HG02798 (cell line): ENCODE measurements around the gene COPS7A.
A peak's percentile ranks its signal among the peaks of the same experiment; 100 is the strongest.

Experiments
- ATAC-seq: cut with Tn5 transposase; IDR thresholded peaks from one replicate; pipeline ENCODE4 v1.9.1; 2021; ENCODE audit warnings: mild to moderate bottlenecking; ENCODE audit not compliant: unreplicated experiment, poor library complexity

Gene COPS7A

GRCh38 chr12:6747216-6747615 is 23.4 kb downstream of the COPS7A start:
- ATAC-seq = no peak

DNA sequence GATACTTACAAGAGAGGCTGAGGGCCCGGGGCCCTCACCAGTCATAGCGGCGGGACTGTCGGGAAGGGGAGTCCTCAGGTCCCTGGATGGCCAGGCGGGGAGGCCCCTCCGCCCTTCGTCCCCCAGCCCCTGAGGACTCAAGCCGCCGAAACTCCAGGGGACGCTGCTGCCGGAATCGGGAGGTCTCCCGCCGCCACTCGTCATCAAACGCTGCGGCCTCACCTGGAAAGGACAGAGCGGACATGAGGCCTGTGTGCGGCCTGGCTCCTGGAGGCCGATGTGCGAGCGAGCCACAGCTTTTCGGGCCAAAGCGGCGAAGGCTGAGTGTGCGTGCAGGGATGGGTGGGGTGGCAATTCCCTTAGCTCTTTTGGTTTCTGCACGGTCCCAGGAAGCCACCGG is 24.9 kb downstream of the COPS7A start:
- ATAC-seq = no peak

- no peak for ATAC-seq
Measured at GRCh38 chr12:6750506-6750905, 26.7 kb downstream of the COPS7A start.

DNA sequence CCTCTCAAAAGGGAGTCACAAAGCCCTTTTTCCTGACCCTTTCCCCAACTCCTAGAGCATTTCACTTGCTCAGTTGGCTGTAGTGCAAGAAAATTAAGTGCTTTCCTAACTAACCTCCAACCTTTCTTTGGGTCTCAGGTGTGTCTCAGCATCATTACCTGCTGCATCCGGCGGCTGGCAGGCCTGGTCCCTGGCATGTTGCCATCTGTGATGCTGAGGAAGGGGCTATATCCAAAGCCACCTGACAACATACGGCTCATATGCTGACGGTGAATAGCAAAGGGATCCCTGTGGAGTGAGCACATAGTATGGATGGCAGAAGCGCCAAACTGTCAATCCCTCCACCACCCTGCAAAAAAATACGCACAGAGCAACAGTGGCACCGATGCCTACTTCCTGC is 27.9 kb downstream of the COPS7A start:
- ATAC-seq = no peak

GRCh38 chr12:6752167-6752920 is 28.5 kb downstream of the COPS7A start:
- no peak for ATAC-seq

GRCh38 chr12:6752921-6753771 is 29.3 kb downstream of the COPS7A start, which contains the start of gene MLF2:
Gene MLF2 (minus strand): TSS chr12:6753141. CDS start chr12:6752334, 807 bp downstream.
- peak; percentile 92 for ATAC-seq

- no peak for ATAC-seq
Measured at GRCh38 chr12:6753772-6754356, 30.0 kb downstream of the COPS7A start.

GRCh38 chr12:6754411-6754810 is 30.6 kb downstream of the COPS7A start:
- ATAC-seq = no peak

DNA sequence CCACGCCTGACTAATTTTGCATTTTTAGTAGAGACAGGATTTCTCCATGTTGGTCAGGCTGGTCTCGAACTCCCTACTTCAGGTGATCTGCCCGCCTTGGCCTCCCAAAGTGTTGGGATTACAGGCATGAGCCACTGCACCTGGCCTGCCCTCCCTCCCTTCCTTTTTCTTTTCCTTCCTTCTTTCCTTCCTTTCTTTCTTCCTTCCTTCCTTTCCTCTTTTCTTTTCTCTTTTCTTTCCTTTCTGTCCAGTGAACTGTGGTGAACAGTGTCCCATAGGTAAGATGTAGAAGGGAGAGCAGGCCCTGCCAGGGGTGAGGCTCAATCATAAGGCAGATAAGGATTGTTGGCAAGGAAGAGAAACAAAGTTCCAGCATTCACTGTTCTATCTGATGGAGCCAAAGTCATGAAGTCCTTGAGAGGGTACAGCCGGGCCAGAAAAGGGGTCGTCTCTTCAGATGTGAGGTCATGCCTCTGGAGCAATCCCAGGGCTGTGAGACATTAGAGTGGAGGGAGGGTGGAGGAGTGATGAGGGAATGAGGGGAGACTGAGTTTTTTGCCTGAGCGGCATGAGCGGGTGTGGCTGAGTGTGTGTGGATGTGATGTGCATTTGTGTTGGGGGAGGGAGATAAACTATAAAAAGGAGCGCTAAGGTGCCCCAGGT is 33.3 kb downstream of the COPS7A start:
- no peak for ATAC-seq

DNA sequence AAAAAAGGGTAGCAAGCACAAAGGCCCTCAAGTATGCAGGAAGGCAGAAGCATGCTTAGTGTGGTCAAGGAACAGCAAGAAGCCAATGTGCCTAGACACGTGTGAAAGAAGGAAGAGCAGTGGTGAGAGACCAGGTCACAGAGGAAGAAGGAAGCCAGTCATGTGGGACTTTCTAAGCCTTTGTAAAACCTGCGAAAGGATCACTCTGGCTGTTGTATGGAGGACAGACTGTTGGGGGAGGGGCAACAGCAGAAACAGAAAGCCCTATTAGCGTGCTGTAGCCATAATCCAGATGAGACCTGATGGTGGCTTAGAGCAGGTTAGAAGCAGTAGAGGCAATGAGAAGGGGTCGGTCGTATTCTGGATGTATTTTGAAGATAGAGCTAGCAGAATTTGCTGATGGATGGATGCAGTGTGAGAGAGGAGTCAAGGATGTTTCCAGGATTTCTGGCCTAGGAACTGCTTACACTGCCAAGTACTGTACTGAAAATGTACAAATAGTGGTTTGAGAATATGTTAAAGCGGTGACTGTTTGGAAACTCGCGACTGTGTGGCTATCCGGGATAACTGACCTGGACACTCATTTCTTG is 34.8 kb downstream of the COPS7A start:
- no peak for ATAC-seq

- ATAC-seq = no peak
Measured at GRCh38 chr12:6759741-6760140, 35.9 kb downstream of the COPS7A start.

- ATAC-seq = no peak
Measured at GRCh38 chr12:6763380-6763779, 39.5 kb downstream of the COPS7A start.

GRCh38 chr12:6764011-6764828 is 40.4 kb downstream of the COPS7A start:
- peak; percentile 85 for ATAC-seq

GRCh38 chr12:6765048-6765633 is 41.3 kb downstream of the COPS7A start:
- ATAC-seq = no peak

DNA sequence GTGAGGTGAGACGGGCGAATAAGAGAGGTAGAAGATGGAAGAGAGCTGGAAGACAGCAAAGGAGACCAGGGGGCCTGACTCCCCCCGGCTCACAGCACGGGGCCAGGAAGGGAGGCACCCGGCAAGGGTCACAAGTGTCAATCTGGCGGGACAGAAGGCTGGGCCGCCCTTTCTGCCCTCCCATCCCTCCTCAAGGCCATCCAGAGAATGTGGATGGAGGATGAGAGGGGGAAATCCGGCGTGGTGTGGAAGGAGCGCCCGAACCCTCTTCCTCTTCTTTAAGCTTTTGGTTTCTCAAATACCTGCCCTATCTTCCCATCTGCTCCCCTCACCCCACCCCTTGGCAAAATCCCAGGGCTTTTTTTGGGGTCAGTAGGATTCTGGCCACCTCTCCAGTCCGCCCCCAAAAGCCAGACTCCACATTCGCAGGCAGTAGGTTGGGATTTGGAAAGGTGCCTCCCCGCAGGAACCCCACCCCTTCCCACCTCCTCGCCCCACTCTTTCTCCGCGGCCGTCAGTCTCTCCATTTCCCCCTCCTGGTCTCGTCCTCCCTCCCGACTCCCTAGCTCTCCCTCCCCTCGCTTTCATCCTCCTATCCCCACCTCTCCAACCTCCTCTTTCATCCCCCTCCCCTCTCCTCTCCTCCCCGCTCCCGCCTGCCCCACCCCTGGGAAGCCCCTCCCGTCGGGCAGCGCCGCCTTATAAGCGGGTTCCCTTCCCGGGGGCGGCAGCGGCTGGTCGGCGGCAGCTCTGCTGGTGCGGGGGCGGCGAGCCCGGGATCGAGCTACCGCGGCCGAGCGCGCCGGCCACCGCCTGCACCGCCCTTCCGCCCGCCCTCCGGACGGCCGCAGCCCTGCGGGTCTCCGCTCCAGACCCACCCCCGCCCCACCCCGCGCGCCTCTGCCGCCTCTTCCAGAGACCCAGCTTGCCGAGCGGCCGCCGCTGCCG is 42.1 kb downstream of the COPS7A start, which contains the start of gene PTMS:
Gene PTMS, plus strand, starts transcription at position 730 of the 948 bp plus-strand sequence. CDS start 343 bp downstream, outside the sequence.
- peak; percentile 26 for ATAC-seq

DNA sequence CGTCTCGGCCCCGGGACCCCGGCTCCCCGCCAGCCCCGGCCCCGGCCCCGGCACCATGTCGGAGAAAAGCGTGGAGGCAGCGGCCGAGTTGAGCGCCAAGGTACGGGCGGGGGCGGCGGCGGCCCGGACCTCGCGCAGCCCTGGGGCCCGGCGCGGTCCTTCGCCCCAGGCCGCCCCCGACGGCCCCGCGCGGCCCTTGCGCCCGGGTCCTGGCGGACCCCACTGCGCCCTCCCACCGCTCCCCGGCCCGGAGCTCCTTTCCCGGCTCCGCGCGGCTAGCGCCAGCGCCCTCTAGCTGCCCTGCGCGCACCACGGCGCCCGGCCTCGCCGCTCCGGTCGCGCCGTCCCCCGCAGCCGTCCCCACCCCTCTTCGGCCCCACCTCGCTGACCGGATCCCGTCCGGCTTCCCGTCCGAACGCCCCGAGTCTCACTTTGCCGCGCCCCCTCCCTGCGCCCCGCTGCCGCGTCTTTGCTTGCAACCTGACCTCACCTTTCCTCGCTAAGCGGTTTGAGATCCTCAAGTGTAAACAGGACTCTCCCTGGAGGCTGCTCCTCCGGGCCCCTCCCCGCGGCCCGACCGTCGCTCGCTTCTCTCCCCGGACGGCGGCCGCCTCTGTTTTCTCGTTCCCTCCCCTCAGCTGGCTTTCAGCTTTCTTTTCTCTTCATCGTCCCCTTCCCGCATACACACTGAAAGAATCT is 43.0 kb downstream of the COPS7A start:
- ATAC-seq = peak; percentile 67
